Right ventricle myocardium superior (tissue), 1 donor: ENCODE measurements around the gene MPRIP. TPM values are rescaled to one million over a fixed set of nuclear protein-coding genes. Genes with fewer than 3 reads are reported as not detected.
"Not testable (repeated sequence)": the region's sequence is repeated elsewhere in the genome, so short reads cannot be mapped to it uniquely, and the experiment has no call there.

Experiments used
- ATAC-seq: fragments of 200-7000 bp; cut with Tn5 transposase; one replicate; pipeline ENCODE4 v1.9.1; 2020; ENCODE audit warnings: mild to moderate bottlenecking; ENCODE audit not compliant: poor library complexity
- DNase-seq: peaks from one replicate; pipeline ENCODE4 v3.0.0-alpha.2; 2020
- intact Hi-C: fragments of 100-400 bp; cut with DNase I; formaldehyde crosslinking; loops from one replicate; pipeline ENCODE4 v1.11.2; 2022
- long read RNA-seq: library from polyadenylated mRNA; unstranded; transcript quantifications from one replicate; pipeline ENCODE4 v2.0.0, GENCODE V29; 2021
- total RNA-seq: library from RNA; stranded (reverse); fragmentation: NEBNext Ultra II Directional; extraction: Animal tissue kit (Norgen Biotek cat#: 25700); gene quantifications from one replicate; pipeline ENCODE4 v1.2.1, GENCODE V29; 2021
- donor health status: DM: no; HTN: yes; CAD: no; lungs with severe emphysema.

Gene MPRIP
- 280 TPM for total RNA-seq
- long read RNA-seq, full-length matches to known transcripts, result 61 of 488 reads
- long read RNA-seq, partial matches to known transcripts, result 310 of 488 reads
- long read RNA-seq, other reads (novel, unspliced or antisense), result 117 of 488 reads

- DNase-seq, result no peak
- intact Hi-C loops, result no loop called here
- ATAC-seq, result no peak
These were observed at the start of gene MPRIP for GRCh38 chr17:17042384-17042736. Gene MPRIP, plus strand, starts transcription at chr17:17042457. Its CDS starts 392 bp downstream, at chr17:17042849.

GRCh38 chr17:16994631-16995030 lies 47.6 kb upstream of the MPRIP start:
- intact Hi-C loops, result no loop called here
- ATAC-seq, result no peak
- no peak for DNase-seq

GRCh38 chr17:16995930-16996329 lies 46.3 kb upstream of the MPRIP start:
- DNase-seq (no peak), ATAC-seq (no peak)
- intact Hi-C loops, result no loop called here

- intact Hi-C loops, ATAC-seq, DNase-seq: not testable (repeated sequence)
These were observed 45.5 kb upstream of the MPRIP start for GRCh38 chr17:16996726-16997125.

GRCh38 chr17:16997514-16998429 lies 44.5 kb upstream of the MPRIP start:
- no peak for ATAC-seq
- DNase-seq, result no peak
- intact Hi-C loops, result no loop called here

- intact Hi-C loops, result loop anchor here (10.0 kb wide), 3 partner anchors 135 to 305 kb away; partner anchors contain the start of genes FLCN and NT5M
- no peak for ATAC-seq
- DNase-seq, result no peak
These were observed 42.2 kb upstream of the MPRIP start for GRCh38 chr17:16999931-17000625.

GRCh38 chr17:17001076-17001777 lies 41.0 kb upstream of the MPRIP start:
- intact Hi-C loops, result loop anchor here (10.0 kb wide), 3 partner anchors 134 to 304 kb away; partner anchors contain the start of genes FLCN and NT5M
- DNase-seq, result no peak
- ATAC-seq, result peak; percentile 11

- DNase-seq, result peak; percentile 89
- intact Hi-C loops, result loop anchor here (10.0 kb wide), 3 partner anchors 133 to 303 kb away; partner anchors contain the start of genes FLCN and NT5M
- peak; percentile 89 for ATAC-seq
These were observed 40.3 kb upstream of the MPRIP start for GRCh38 chr17:17001874-17002520.

GRCh38 chr17:17002731-17003715 lies 39.2 kb upstream of the MPRIP start:
- intact Hi-C loops, result loop anchor here (10.0 kb wide), 3 partner anchors 132 to 302 kb away; partner anchors contain the start of genes FLCN and NT5M

GRCh38 chr17:17004251-17004996 lies 37.8 kb upstream of the MPRIP start:
- intact Hi-C loops, result loop anchor here (10.0 kb wide), 3 partner anchors 130 to 300 kb away; partner anchors contain the start of genes FLCN and NT5M
- DNase-seq, result peak; percentile 25
- no peak for ATAC-seq

More at GRCh38 chr17:17002731-17003715, 39.2 kb upstream of the MPRIP start:
- DNase-seq, ATAC-seq: not testable (repeated sequence)

- intact Hi-C loops, result loop anchor here (10.0 kb wide), 3 partner anchors 130 to 300 kb away; partner anchors contain the start of genes FLCN and NT5M
- ATAC-seq, result not testable (repeated sequence)
- DNase-seq, result peak; percentile 44
These were observed 37.2 kb upstream of the MPRIP start for GRCh38 chr17:17004997-17005614.

GRCh38 chr17:17007891-17008290 lies 34.4 kb upstream of the MPRIP start:
- DNase-seq, result peak; percentile 13
- not testable (repeated sequence) for ATAC-seq
- intact Hi-C loops, result loop anchor here (10.0 kb wide), 3 partner anchors 127 to 297 kb away; partner anchors contain the start of genes FLCN and NT5M

GRCh38 chr17:17008621-17009397 lies 33.4 kb upstream of the MPRIP start:
- ATAC-seq, DNase-seq: not testable (repeated sequence)
- intact Hi-C loops, result loop anchor here (10.0 kb wide), 3 partner anchors 126 to 296 kb away; partner anchors contain the start of genes FLCN and NT5M

GRCh38 chr17:17009972-17010371 lies 32.3 kb upstream of the MPRIP start:
- DNase-seq, result peak; percentile 13
- peak; percentile 89 for ATAC-seq
- intact Hi-C loops, result loop anchor here (10.0 kb wide), 3 partner anchors 125 to 295 kb away; partner anchors contain the start of genes FLCN and NT5M
